HepG2 (cell line): ENCODE data around the gene FOXN3. TPM values are rescaled to one million over a fixed set of nuclear protein-coding genes. Genes with fewer than 3 reads are reported as not detected.

ENCODE experiments used
- ATAC-seq: fragments of 200-7000 bp; cut with Tn5 transposase; 3 replicates; pipeline ENCODE4 v1.9.1; 2020; ENCODE audit warnings: mild to moderate bottlenecking, moderate library complexity
- BruUV-seq: library from RNA; stranded (reverse); fragments of 400-500 nt; replicated peaks from 2 replicates; lab custom pipeline; 2021; lab: Mats Ljungman, UMichigan
- CTCF ChIA-PET: fragments of 300-600 bp; formaldehyde crosslinking; extraction: SDS; loops from one replicate; lab custom pipeline; 2021; ENCODE audit warnings: low total read pairs, inconsistent platforms, low intra/inter-chr PET ratio; lab: Yijun Ruan, JAX
- POLR2A ChIA-PET: fragments of 350-600 bp; sonication (Branson Sonifier 250); formaldehyde crosslinking; loops from one replicate; lab custom pipeline; 2020; ENCODE audit warnings: antibody characterized with exemption, inconsistent platforms; lab: Yijun Ruan, JAX
- DNase-seq: peaks from one replicate; pipeline ENCODE4 v3.0.0-alpha.2; 2015; ENCODE audit warnings: low spot score
- FAIRE-seq: peaks from 3 replicates; lab custom pipeline; 2011; peaks lifted over from hg19 to GRCh38; lab: Jason Lieb, UNC
- H2AFZ ChIP-seq: one replicate; pipeline ENCODE4 v1.6.1; 2011; ENCODE audit warnings: low read length, inconsistent platforms
- H3K27ac ChIP-seq: fragments of 300-600 bp; 3 replicates; pipeline ENCODE4 v1.8.0; 2011; ENCODE audit warnings: mixed run types, mild to moderate bottlenecking, mixed read lengths, low read length, inconsistent platforms; ENCODE audit not compliant: insufficient read depth; ENCODE audit errors: extremely low read length
- H3K27me3 ChIP-seq, 2 experiments: fragments of 200-600 bp in 1 of 2; 2 replicates in 1 of 2; 3 replicates in 1 of 2; pipeline versions ENCODE4 v1.6.0 to v1.8.0; 2011; ENCODE audit warnings: low read length in 2 of 2, mild to moderate bottlenecking in 2 of 2, moderate library complexity in 2 of 2, inconsistent platforms in 1 of 2; ENCODE audit not compliant: insufficient read depth in 2 of 2, control insufficient read depth in 1 of 2
- H3K36me3 ChIP-seq, 2 experiments: fragments of 200-600 bp in 1 of 2; replicated peaks in 1 of 2; 2 replicates in 1 of 2; 3 replicates in 1 of 2; pipeline versions ENCODE4 v1.5.1 to v1.8.0; 2011; ENCODE audit warnings: low read length in 2 of 2, inconsistent platforms in 1 of 2; ENCODE audit not compliant: insufficient read depth in 2 of 2, control insufficient read depth in 1 of 2
- H3K4me1 ChIP-seq: 2 replicates; pipeline ENCODE4 v1.5.1; 2012; ENCODE audit warnings: low read length, inconsistent platforms; ENCODE audit not compliant: insufficient read depth
- H3K4me2 ChIP-seq: 2 replicates; pipeline ENCODE4 v1.6.0; 2011; ENCODE audit warnings: low read depth, low read length, inconsistent platforms
- H3K4me3 ChIP-seq, 3 experiments: fragments of 200-600 bp in 1 of 3; sonication (generic), shearing (Covaris generic) in 1 of 3; replicated peaks in 1 of 3; 2 replicates each; pipeline ENCODE4 v1.5.1; 2011 to 2016; ENCODE audit warnings: low read length in 3 of 3, inconsistent platforms in 2 of 3, low read depth in 2 of 3, mild to moderate bottlenecking in 2 of 3, control low read depth in 1 of 3, mixed read lengths in 1 of 3; ENCODE audit not compliant: insufficient read depth in 1 of 3
- H3K79me2 ChIP-seq: one replicate; pipeline ENCODE4 v1.6.1; 2011; ENCODE audit warnings: low read length, inconsistent platforms; ENCODE audit not compliant: insufficient read depth
- H3K9ac ChIP-seq: 2 replicates; pipeline ENCODE4 v1.6.0; 2011; ENCODE audit warnings: mild to moderate bottlenecking, low read depth, low read length, inconsistent platforms; ENCODE audit not compliant: insufficient read depth
- H3K9me3 ChIP-seq: 2 replicates; pipeline ENCODE4 v1.5.1; 2012; ENCODE audit warnings: mild to moderate bottlenecking, low read length
- H4K20me1 ChIP-seq: 2 replicates; pipeline ENCODE4 v1.6.0; 2011; ENCODE audit warnings: inconsistent platforms, mild to moderate bottlenecking, low read length, moderate library complexity; ENCODE audit not compliant: insufficient read depth
- CENPT ChIP-seq: sonication (generic); formaldehyde crosslinking; IDR thresholded peaks from 2 replicates; pipeline ENCODE4 v1.8.0; 2022; ENCODE audit warnings: low read depth, mild to moderate bottlenecking, moderate library complexity, missing genetic modification reagents
- MXI1 ChIP-seq: IDR thresholded peaks from 3 replicates; pipeline ENCODE4 v1.6.1; 2012; ENCODE audit warnings: low read depth, low read length, inconsistent platforms, borderline replicate concordance
- NCOR1 ChIP-seq: fragments of 200-600 bp; sonication (generic); IDR thresholded peaks from 2 replicates; pipeline ENCODE4 v1.7.0; 2017; ENCODE audit warnings: antibody characterized with exemption, low read length, borderline replicate concordance
- NR2F1 ChIP-seq, 2 experiments: fragments of 450-650 bp in 1 of 2; formaldehyde crosslinking in 1 of 2; IDR thresholded peaks; 2 replicates each; pipeline versions ENCODE4 v1.5.0 to v1.6.1; 2016 to 2020; ENCODE audit warnings: mild to moderate bottlenecking in 1 of 2, missing compliant biosample characterization in 1 of 2, missing genetic modification reagents in 1 of 2, moderate library complexity in 1 of 2
- RBAK ChIP-seq: sonication (generic); formaldehyde crosslinking; IDR thresholded peaks from 2 replicates; pipeline ENCODE4 v1.5.1; 2020; ENCODE audit warnings: mild to moderate bottlenecking, missing genetic modification reagents
- RFX1 ChIP-seq: fragments of 450-650 bp; IDR thresholded peaks from 2 replicates; pipeline ENCODE4 v1.6.1; 2017
- RFX3 ChIP-seq: IDR thresholded peaks from 2 replicates; pipeline ENCODE4 v1.6.1; 2016; ENCODE audit warnings: missing biosample characterization, missing genetic modification reagents
- RFX5 ChIP-seq: IDR thresholded peaks from 2 replicates; pipeline ENCODE4 v1.6.1; 2011; ENCODE audit warnings: low read depth, low read length, improper control_type of control experiment
- SP4 ChIP-seq: sonication (generic); formaldehyde crosslinking; IDR thresholded peaks from 2 replicates; pipeline ENCODE4 v1.8.1; 2023; ENCODE audit warnings: mild to moderate bottlenecking, missing genetic modification reagents
- STAG1 ChIP-seq: sonication (generic); formaldehyde crosslinking; IDR thresholded peaks from 2 replicates; pipeline ENCODE4 v1.4.0; 2020; ENCODE audit warnings: missing genetic modification reagents
- ZNF547 ChIP-seq: sonication (generic); formaldehyde crosslinking; IDR thresholded peaks from 2 replicates; pipeline ENCODE4 v1.5.1; 2020; ENCODE audit warnings: mild to moderate bottlenecking, missing genetic modification reagents
- WGBS: methylation state at CpG from one replicate; pipeline ENCODE4 v1.1.6; 2017; ENCODE audit warnings: low lambda C conversion rate; 5-methylcytosine and 5-hydroxymethylcytosine counted together
- in situ Hi-C: cut with HindIII; loops from 2 replicates; pipeline ENCODE4 v1.10.0; 2017; ENCODE audit warnings: low pct_unique_long_range_greater_than_20kb; ENCODE audit not compliant: extremely low pct_ligation_motif_present
- intact Hi-C: fragments of 100-400 bp; cut with micrococcal nuclease; formaldehyde crosslinking; loops from one replicate; pipeline ENCODE4 v1.10.0; 2022; ENCODE audit not compliant: unreplicated experiment
- polyA plus RNA-seq, 8 experiments: library from polyadenylated mRNA; depleted of rRNA in 3 of 8; stranded (reverse) in 7 of 8; unstranded in 1 of 8; fragments of >200 nt; fragmentation: Illumina TruSeq in 4 of 8; extraction: Trizol in 4 of 8; gene quantifications; 2 replicates each; pipeline versions ENCODE4 v1.2.1 to v1.2.3, GENCODE V29; 2011 to 2016; ENCODE audit warnings: low read depth in 4 of 8, missing spikeins in 1 of 8, mixed read lengths in 1 of 8; ENCODE audit not compliant: insufficient read depth in 1 of 8
- total RNA-seq, 5 experiments: library from RNA; depleted of rRNA; stranded (reverse); fragments of >200 nt; fragmentation: Illumina TruSeq; extraction: Trizol; gene quantifications; 2 replicates each; pipeline ENCODE4 v1.2.3, GENCODE V29; 2016; ENCODE audit warnings: low read depth in 1 of 5

The FOXN3 gene
- total and polyA plus RNA-seq, 2 of the 13 experiments (the other 11 are each of a cell fraction or from before 2014, with no cell fraction given): 32.4 to 70.2 TPM

GRCh38 chr14:89399594-89400068, 17.4 kb downstream of the FOXN3 start:
- Histone ChIP-seq H3K9ac (no peak overlapping the region), H3K36me3 (peaks cover 13 to 58% of the 10 kb centered on the region in 2 experiments), H3K27me3 (no peaks in the 10 kb centered on the region), H4K20me1 (peaks cover 34% of the 10 kb centered on the region), H3K4me2 (no peak overlapping the region), H3K4me1 (peaks cover 43% of the 10 kb centered on the region), H2AFZ (no peak overlapping the region), H3K9me3 (no peaks in the 10 kb centered on the region), H3K79me2 (peaks cover 93% of the 10 kb centered on the region), H3K27ac (peak overlapping the region; percentile 12), H3K4me3 (no peak overlapping the region)
- peak; percentile 29 for DNase-seq
- intact Hi-C loops (no loop called here), in situ Hi-C loops (loop anchor here (25.0 kb wide), 1 partner anchor 513 kb away; no protein-coding TSS in a partner anchor)
- WGBS: 96% methylated on average over 10 of the region's 10 CpGs
- no peak for FAIRE-seq
- POLR2A ChIA-PET: interaction anchor here (1.1 kb wide), 1 partner anchor 48 kb away, joined by 3 read pairs; no protein-coding TSS in a partner anchor
- BruUV-seq: no TSS peak
- CTCF ChIA-PET: no interaction called here
- peak; percentile 33; the same call in 1 of the 3 replicates for ATAC-seq
- TF ChIP-seq MXI1 (peak; percentile 20; the same call in 1 of the 3 replicates), RBAK (CRISPR knock-in tag) (no peak), RFX3 (CRISPR knock-in tag) (peak; percentile 72), NCOR1 (no peak), STAG1 (no peak), RFX1 (peak; percentile 76), SP4 (CRISPR knock-in tag) (no peak), RFX5 (peak; percentile 25; the same call in 1 of the 2 replicates), NR2F1 (CRISPR knock-in tag; IDR thresholded peaks at IDR 0.05) (no peak), ZNF547 (CRISPR knock-in tag) (no peak), CENPT (CRISPR knock-in tag) (no peak)
